ENCODE data around the gene PTK6.

GRCh38 chr20:63492982-63493381 lies 44.2 kb downstream of the PTK6 start:
- no peak for TF ChIP-seq POLR2AphosphoS5 (IDR thresholded peaks at IDR 0.05; ENCODE audit: borderline replicate concordance, low read depth, low read length)
- TF ChIP-seq EZH2 (IDR thresholded peaks at IDR 0.05): no peak
